ENCODE data around the gene CHCHD2.

Gene CHCHD2

DNA sequence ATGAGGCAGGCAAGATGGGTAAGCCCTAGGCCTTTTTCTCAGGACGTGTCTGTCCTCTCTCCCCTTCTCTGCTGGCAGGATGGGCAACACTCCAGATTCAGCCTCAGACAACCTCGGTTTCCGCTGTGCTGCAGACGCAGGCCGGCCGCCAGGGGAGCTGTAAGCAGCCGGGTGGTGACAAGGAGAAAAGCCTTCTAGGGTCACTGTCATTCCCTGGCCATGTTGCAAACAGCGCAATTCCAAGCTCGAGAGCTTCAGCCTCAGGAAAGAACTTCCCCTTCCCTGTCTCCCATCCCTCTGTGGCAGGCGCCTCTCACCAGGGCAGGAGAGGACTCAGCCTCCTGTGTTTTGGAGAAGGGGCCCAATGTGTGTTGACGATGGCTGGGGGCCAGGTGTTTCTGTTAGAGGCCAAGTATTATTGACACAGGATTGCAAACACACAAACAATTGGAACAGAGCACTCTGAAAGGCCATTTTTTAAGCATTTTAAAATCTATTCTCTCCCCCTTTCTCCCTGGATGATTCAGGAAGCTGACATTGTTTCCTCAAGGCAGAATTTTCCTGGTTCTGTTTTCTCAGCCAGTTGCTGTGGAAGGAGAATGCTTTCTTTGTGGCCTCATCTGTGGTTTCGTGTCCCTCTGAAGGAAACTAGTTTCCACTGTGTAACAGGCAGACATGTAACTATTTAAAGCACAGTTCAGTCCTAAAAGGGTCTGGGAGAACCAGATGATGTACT lies 26.7 kb downstream of the CHCHD2 start:
- no peaks in the 10 kb centered on the region for H3K9me2 ChIP-seq (replicated peaks; ENCODE audit: insufficient read depth, low read length)
- H3K27me3 ChIP-seq (replicated peaks; ENCODE audit: insufficient read depth, low read length), result no peaks in the 10 kb centered on the region
- no peak overlapping the region for H3K27ac ChIP-seq (ENCODE audit: low read length)
- TF ChIP-seq, protein P1, sequence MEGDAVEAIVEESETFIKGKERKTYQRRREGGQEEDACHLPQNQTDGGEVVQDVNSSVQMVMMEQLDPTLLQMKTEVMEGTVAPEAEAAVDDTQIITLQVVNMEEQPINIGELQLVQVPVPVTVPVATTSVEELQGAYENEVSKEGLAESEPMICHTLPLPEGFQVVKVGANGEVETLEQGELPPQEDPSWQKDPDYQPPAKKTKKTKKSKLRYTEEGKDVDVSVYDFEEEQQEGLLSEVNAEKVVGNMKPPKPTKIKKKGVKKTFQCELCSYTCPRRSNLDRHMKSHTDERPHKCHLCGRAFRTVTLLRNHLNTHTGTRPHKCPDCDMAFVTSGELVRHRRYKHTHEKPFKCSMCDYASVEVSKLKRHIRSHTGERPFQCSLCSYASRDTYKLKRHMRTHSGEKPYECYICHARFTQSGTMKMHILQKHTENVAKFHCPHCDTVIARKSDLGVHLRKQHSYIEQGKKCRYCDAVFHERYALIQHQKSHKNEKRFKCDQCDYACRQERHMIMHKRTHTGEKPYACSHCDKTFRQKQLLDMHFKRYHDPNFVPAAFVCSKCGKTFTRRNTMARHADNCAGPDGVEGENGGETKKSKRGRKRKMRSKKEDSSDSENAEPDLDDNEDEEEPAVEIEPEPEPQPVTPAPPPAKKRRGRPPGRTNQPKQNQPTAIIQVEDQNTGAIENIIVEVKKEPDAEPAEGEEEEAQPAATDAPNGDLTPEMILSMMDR (IDR thresholded peaks at IDR 0.05; ENCODE audit: low read length), result no peak
- TF ChIP-seq EZH2 (optimal IDR thresholded peaks at IDR 0.05; ENCODE audit: low read depth, low read length) (no peak), EZH2phosphoT487 (IDR thresholded peaks at IDR 0.05; ENCODE audit: low read length) (no peak)
- no peaks in the 10 kb centered on the region for H3K79me2 ChIP-seq (ENCODE audit: low read length)
- H3K9ac ChIP-seq (ENCODE audit: low read length), result no peak overlapping the region
- H2AFZ ChIP-seq (ENCODE audit: low read length), result no peak overlapping the region
- no peak overlapping the region for H3K4me2 ChIP-seq (ENCODE audit: low read depth, low read length)
- DNase-seq, result no peak
- H3K4me1 ChIP-seq (ENCODE audit: low read length), result no peaks in the 10 kb centered on the region
- H3K36me3 ChIP-seq (replicated peaks; ENCODE audit: insufficient read depth, low read length), result no peaks in the 10 kb centered on the region
- H4K20me1 ChIP-seq (ENCODE audit: insufficient read depth, low read length), result no peaks in the 10 kb centered on the region
- no peaks in the 10 kb centered on the region for H3F3A ChIP-seq (ENCODE audit: insufficient read depth, low read length)
- no peaks in the 10 kb centered on the region for H3K9me3 ChIP-seq (replicated peaks; ENCODE audit: insufficient read depth, low read length)
- H3K4me3 ChIP-seq (ENCODE audit: low read length), result no peak overlapping the region

DNA sequence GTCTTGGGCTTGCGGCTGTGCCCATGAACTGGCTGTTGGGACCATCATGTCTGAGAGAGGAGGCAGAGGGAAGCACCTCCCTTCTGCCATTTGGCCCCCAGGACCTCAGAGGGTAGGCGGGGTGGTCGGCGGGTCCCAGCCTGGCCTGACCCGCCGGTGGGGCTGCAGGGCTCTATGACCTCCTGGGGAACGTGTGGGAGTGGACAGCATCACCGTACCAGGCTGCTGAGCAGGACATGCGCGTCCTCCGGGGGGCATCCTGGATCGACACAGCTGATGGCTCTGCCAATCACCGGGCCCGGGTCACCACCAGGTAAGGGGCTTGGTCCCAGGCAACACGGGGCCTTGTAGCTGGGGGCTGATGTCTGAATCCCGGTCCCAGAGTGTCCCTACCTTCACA lies 28.1 kb downstream of the CHCHD2 start:
- no peaks in the 10 kb centered on the region for H3K79me2 ChIP-seq (ENCODE audit: low read length)
- no peaks in the 10 kb centered on the region for H4K20me1 ChIP-seq (ENCODE audit: insufficient read depth, low read length)
- H3K4me1 ChIP-seq (ENCODE audit: low read length), result no peaks in the 10 kb centered on the region
- H3K4me3 ChIP-seq (ENCODE audit: low read length), result no peak overlapping the region
- H3K36me3 ChIP-seq (replicated peaks; ENCODE audit: insufficient read depth, low read length), result no peaks in the 10 kb centered on the region
- no peaks in the 10 kb centered on the region for H3K9me2 ChIP-seq (replicated peaks; ENCODE audit: insufficient read depth, low read length)
- no peak overlapping the region for H3K27ac ChIP-seq (ENCODE audit: low read length)
- H3K9ac ChIP-seq (ENCODE audit: low read length), result no peak overlapping the region
- no peak overlapping the region for H2AFZ ChIP-seq (ENCODE audit: low read length)
- no peak for TF ChIP-seq EZH2 (optimal IDR thresholded peaks at IDR 0.05; ENCODE audit: low read depth, low read length)
- no peak for TF ChIP-seq EZH2phosphoT487 (IDR thresholded peaks at IDR 0.05; ENCODE audit: low read length)
- TF ChIP-seq, protein P1 (IDR thresholded peaks at IDR 0.05; ENCODE audit: low read length), result no peak
- H3K9me3 ChIP-seq (replicated peaks; ENCODE audit: insufficient read depth, low read length), result no peaks in the 10 kb centered on the region
- no peak overlapping the region for H3K4me2 ChIP-seq (ENCODE audit: low read depth, low read length)
- H3K27me3 ChIP-seq (replicated peaks; ENCODE audit: insufficient read depth, low read length), result no peaks in the 10 kb centered on the region
- DNase-seq, result no peak
- H3F3A ChIP-seq (ENCODE audit: insufficient read depth, low read length), result no peaks in the 10 kb centered on the region

DNA sequence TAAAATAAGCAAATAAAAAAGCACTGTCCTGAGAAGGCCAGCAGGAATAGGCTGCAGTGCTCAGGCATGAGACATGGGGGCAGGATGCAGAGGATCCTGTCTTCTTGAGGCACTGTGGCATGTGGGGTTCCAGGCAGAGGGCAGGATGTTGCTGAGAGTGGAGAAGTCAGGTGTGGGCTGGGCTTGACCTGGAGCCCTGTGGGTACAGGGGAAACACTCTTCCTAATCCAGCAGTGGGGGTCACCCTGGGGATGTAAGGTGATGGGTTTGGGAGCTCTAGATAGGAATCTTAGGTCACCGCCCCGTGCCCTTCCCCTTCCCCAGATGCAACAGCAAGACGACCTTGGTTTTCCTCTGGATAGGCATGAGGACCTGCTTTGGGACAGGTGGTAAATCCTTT lies 28.6 kb downstream of the CHCHD2 start:
- H3K36me3 ChIP-seq (replicated peaks; ENCODE audit: insufficient read depth, low read length), result no peaks in the 10 kb centered on the region
- H2AFZ ChIP-seq (ENCODE audit: low read length), result no peak overlapping the region
- H3K4me3 ChIP-seq (ENCODE audit: low read length), result no peak overlapping the region
- H3K79me2 ChIP-seq (ENCODE audit: low read length), result no peaks in the 10 kb centered on the region
- H3K4me2 ChIP-seq (ENCODE audit: low read depth, low read length), result no peak overlapping the region
- TF ChIP-seq EZH2 (optimal IDR thresholded peaks at IDR 0.05; ENCODE audit: low read depth, low read length), result no peak
- no peak for TF ChIP-seq EZH2phosphoT487 (IDR thresholded peaks at IDR 0.05; ENCODE audit: low read length)
- TF ChIP-seq, protein P1 (IDR thresholded peaks at IDR 0.05; ENCODE audit: low read length), result no peak
- H4K20me1 ChIP-seq (ENCODE audit: insufficient read depth, low read length), result no peaks in the 10 kb centered on the region
- H3F3A ChIP-seq (ENCODE audit: insufficient read depth, low read length), result no peaks in the 10 kb centered on the region
- no peak for DNase-seq
- no peaks in the 10 kb centered on the region for H3K27me3 ChIP-seq (replicated peaks; ENCODE audit: insufficient read depth, low read length)
- H3K9me2 ChIP-seq (replicated peaks; ENCODE audit: insufficient read depth, low read length), result no peaks in the 10 kb centered on the region
- H3K9me3 ChIP-seq (replicated peaks; ENCODE audit: insufficient read depth, low read length), result no peaks in the 10 kb centered on the region
- H3K27ac ChIP-seq (ENCODE audit: low read length), result no peak overlapping the region
- no peaks in the 10 kb centered on the region for H3K4me1 ChIP-seq (ENCODE audit: low read length)
- no peak overlapping the region for H3K9ac ChIP-seq (ENCODE audit: low read length)
